Fibroblast of pulmonary artery (primary cell): ENCODE results near the gene DLGAP3.
"Not testable (repeated sequence)": the region's sequence is repeated elsewhere in the genome, so short reads cannot be mapped to it uniquely, and the experiment has no call there.

ENCODE experiments used
- DNase-seq: peaks from one replicate; pipeline ENCODE4 v3.0.0-alpha.2; 2010; ENCODE audit warnings: low read depth
- H3K4me3 ChIP-seq: replicated peaks from 2 replicates; pipeline ENCODE4 v1.5.1; 2011; ENCODE audit warnings: low read depth, mild to moderate bottlenecking, control low read depth, low read length, moderate library complexity
- CTCF ChIP-seq: IDR thresholded peaks from 2 replicates; pipeline ENCODE4 v1.5.1; 2011; ENCODE audit warnings: mild to moderate bottlenecking, control low read depth, low read length, inconsistent platforms; ENCODE audit errors: missing control alignments

DLGAP3 gene

DNA sequence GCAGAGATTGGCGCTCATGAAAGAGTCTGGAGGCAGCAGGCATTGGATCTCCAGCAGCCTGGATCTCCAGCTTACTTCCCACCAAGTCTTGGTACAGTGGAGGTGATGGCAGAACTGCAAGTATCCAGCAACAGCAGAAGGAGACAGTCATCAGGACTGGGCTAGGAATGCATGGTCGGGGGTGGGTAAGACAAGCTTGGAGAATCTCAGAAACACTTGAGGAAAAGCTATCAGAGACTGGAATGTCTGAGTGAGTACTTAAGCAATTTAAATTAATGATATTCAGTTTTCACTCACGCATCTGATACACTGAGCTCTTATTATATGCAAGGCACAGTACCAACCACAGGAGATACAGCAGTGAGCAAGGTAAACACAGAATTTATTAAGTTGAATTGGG, 45.9 kb upstream of the DLGAP3 start:
- TF ChIP-seq CTCF, result no peak
- no peak overlapping the region for H3K4me3 ChIP-seq
- no peak for DNase-seq

- H3K4me3 ChIP-seq, result no peak overlapping the region
- DNase-seq, result no peak
- no peak for TF ChIP-seq CTCF
Measured at GRCh38 chr1:34974626-34975025, 45.2 kb upstream of the DLGAP3 start.

DNA sequence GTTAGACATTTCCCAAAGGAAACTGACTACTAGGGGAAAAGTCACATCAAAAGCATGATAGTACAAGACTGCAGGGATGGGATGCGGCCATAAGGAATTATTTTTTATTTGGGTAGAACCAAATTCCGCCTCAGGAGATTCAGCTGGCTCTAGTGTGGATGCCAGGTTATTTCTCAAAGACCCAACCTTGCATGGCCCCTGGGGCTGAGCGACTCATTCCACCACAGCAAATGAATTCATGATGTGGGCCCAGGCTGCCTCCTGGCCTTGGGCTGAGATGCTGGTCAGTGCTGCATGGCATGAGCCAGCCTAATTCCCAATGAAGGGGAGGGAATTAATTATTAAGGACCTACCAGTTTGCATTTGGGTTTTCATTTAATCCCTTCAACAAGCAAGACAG, 43.9 kb upstream of the DLGAP3 start:
- TF ChIP-seq CTCF, result no peak
- no peak overlapping the region for H3K4me3 ChIP-seq
- DNase-seq, result no peak

- no peak for TF ChIP-seq CTCF
- H3K4me3 ChIP-seq, result no peak overlapping the region
- DNase-seq, result no peak
Measured at GRCh38 chr1:34970829-34971228, 41.4 kb upstream of the DLGAP3 start.

DNA sequence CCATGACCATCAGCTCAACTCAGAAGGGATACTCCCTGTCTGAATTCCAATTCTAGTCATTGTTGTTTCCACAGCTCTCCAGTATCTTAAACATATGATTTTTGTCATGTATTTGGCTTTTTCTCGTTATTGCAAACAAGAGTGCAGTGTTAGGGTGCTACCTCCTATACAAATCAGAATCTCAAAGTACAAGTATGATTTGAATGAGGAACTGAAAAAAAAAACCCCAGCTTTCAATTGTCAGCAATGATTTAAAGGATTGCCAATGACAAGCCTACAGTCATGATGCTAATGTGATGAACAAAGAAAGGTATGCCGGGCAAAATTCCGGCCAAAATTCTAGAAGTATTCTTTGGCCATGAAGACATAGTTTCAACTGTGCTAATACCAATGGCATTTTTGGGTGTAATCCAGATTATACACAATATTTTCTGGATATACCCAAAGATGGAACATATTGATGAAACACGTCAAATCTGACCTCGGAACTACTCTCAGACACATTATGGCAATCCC, 40.8 kb upstream of the DLGAP3 start:
- no peak for TF ChIP-seq CTCF
- DNase-seq, result no peak
- H3K4me3 ChIP-seq, result no peak overlapping the region

DNA sequence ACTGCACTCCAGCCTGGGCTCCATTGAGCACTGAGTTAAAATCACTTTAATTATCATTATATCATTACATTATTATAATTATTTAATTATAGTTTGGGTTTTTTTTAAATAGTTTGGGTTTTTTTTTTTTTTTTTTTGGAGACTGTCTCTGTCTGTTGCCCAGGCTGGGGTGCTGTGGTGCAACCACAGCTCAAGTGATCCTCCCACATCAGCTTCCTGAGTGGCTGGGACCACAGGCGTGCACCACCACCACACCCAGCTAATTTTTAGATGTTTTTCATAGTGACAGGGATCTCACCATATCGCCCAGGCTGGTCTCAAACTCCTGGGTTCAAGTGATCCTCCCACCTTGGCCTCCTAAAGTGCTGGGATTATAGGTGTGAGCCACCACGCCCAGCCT, 38.8 kb upstream of the DLGAP3 start:
- DNase-seq, result not testable (repeated sequence)

DNA sequence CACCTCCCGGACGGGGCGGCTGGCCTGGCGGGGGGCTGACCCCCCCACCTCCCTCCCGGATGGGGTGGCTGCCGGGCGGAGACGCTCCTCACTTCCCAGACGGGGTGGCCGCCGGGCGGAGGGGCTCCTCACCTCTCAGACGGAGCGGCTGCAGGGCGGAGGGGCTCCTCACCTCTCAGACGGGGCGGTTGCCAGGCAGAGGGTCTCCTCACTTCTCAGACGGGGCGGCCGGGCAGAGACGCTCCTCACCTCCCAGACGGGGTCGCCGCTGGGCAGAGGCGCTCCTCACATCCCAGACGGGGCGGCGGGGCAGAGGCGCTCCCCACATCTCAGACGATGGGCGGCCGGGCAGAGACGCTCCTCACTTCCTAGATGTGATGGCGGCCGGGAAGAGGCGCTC, 38.2 kb upstream of the DLGAP3 start:
- DNase-seq, H3K4me3 ChIP-seq: not testable (repeated sequence)

More for the DNA sequence above, 38.8 kb upstream of the DLGAP3 start:
- H3K4me3 ChIP-seq, result not testable (repeated sequence)

- no peak for TF ChIP-seq CTCF
- no peak for DNase-seq
- no peak overlapping the region for H3K4me3 ChIP-seq
Measured at GRCh38 chr1:34965597-34965996, 36.1 kb upstream of the DLGAP3 start.
